Adipocyte (in vitro differentiated cells): Measurements from ENCODE around the gene SORCS2.

ENCODE experiments used
- DNase-seq: peaks from one replicate; pipeline ENCODE4 v3.0.0-alpha.2; 2015; ENCODE audit warnings: low read depth
- H3K27me3 ChIP-seq: replicated peaks from 2 replicates; pipeline ENCODE4 v1.7.0; 2013; ENCODE audit warnings: mild to moderate bottlenecking, low read length, moderate library complexity; ENCODE audit not compliant: control insufficient read depth, insufficient read depth
- H3K36me3 ChIP-seq: 2 replicates; pipeline ENCODE4 v1.7.0; 2013; ENCODE audit warnings: low read length, mild to moderate bottlenecking, moderate library complexity; ENCODE audit not compliant: control insufficient read depth, insufficient read depth, severe bottlenecking
- H3K4me1 ChIP-seq: 2 replicates; pipeline ENCODE4 v1.7.0; 2013; ENCODE audit warnings: mild to moderate bottlenecking, low read length, moderate library complexity; ENCODE audit not compliant: control insufficient read depth, insufficient read depth
- H3K4me3 ChIP-seq: 2 replicates; pipeline ENCODE4 v1.7.0; 2013; ENCODE audit warnings: mild to moderate bottlenecking, low read length, moderate library complexity
- H3K9ac ChIP-seq: 2 replicates; pipeline ENCODE4 v1.7.0; 2013; ENCODE audit warnings: mild to moderate bottlenecking, low read length, moderate library complexity
- H3K9me3 ChIP-seq: 2 replicates; pipeline ENCODE4 v1.7.0; 2013; ENCODE audit warnings: mild to moderate bottlenecking, low read length, moderate library complexity; ENCODE audit not compliant: control insufficient read depth

The SORCS2 gene

GRCh38 chr4:7757501-7758471, 565.4 kb downstream of the SORCS2 start:
- Histone ChIP-seq H3K4me3 (no peak overlapping the region), H3K9me3 (no peaks in the 10 kb centered on the region), H3K4me1 (no peaks in the 10 kb centered on the region), H3K27me3 (no peaks in the 10 kb centered on the region), H3K36me3 (peaks cover 39% of the 10 kb centered on the region), H3K9ac (no peak overlapping the region)
- no peak for DNase-seq

GRCh38 chr4:7758476-7758875, 566.1 kb downstream of the SORCS2 start:
- H3K9me3 ChIP-seq: no peaks in the 10 kb centered on the region
- H3K36me3 ChIP-seq: peaks cover 46% of the 10 kb centered on the region
- no peak overlapping the region for H3K9ac ChIP-seq
- H3K4me3 ChIP-seq: no peak overlapping the region
- no peak for DNase-seq
- H3K27me3 ChIP-seq: no peaks in the 10 kb centered on the region
- no peaks in the 10 kb centered on the region for H3K4me1 ChIP-seq

- Histone ChIP-seq H3K9ac (no peak overlapping the region), H3K4me1 (no peaks in the 10 kb centered on the region), H3K27me3 (no peaks in the 10 kb centered on the region), H3K36me3 (peaks cover 54% of the 10 kb centered on the region), H3K9me3 (no peaks in the 10 kb centered on the region), H3K4me3 (no peak overlapping the region)
- DNase-seq: no peak
Observed at GRCh38 chr4:7759216-7759615, 566.9 kb downstream of the SORCS2 start.

- Histone ChIP-seq H3K9ac (no peak overlapping the region), H3K36me3 (peaks cover 56% of the 10 kb centered on the region), H3K27me3 (no peaks in the 10 kb centered on the region), H3K4me3 (no peak overlapping the region), H3K4me1 (no peaks in the 10 kb centered on the region), H3K9me3 (no peaks in the 10 kb centered on the region)
- DNase-seq: no peak
Observed at GRCh38 chr4:7759635-7760034, 567.3 kb downstream of the SORCS2 start.

GRCh38 chr4:7760228-7760627, 567.9 kb downstream of the SORCS2 start:
- Histone ChIP-seq H3K36me3 (peaks cover 62% of the 10 kb centered on the region), H3K27me3 (no peaks in the 10 kb centered on the region), H3K9ac (no peak overlapping the region), H3K4me1 (no peaks in the 10 kb centered on the region), H3K4me3 (no peak overlapping the region), H3K9me3 (no peaks in the 10 kb centered on the region)
- no peak for DNase-seq

- DNase-seq: no peak
- Histone ChIP-seq H3K27me3 (no peaks in the 10 kb centered on the region), H3K4me3 (no peak overlapping the region), H3K9me3 (no peaks in the 10 kb centered on the region), H3K36me3 (peaks cover 67% of the 10 kb centered on the region), H3K4me1 (no peaks in the 10 kb centered on the region), H3K9ac (no peak overlapping the region)
Observed at GRCh38 chr4:7760706-7761105, 568.4 kb downstream of the SORCS2 start.

- no peaks in the 10 kb centered on the region for H3K9me3 ChIP-seq
- H3K36me3 ChIP-seq: peaks cover 69% of the 10 kb centered on the region
- no peak overlapping the region for H3K4me3 ChIP-seq
Observed at GRCh38 chr4:7761312-7761711, 569.0 kb downstream of the SORCS2 start.

GRCh38 chr4:7761720-7762119, 569.4 kb downstream of the SORCS2 start:
- Histone ChIP-seq H3K4me3 (no peak overlapping the region), H3K27me3 (no peaks in the 10 kb centered on the region), H3K9me3 (no peaks in the 10 kb centered on the region), H3K4me1 (no peaks in the 10 kb centered on the region), H3K36me3 (peaks cover 73% of the 10 kb centered on the region), H3K9ac (no peak overlapping the region)
- DNase-seq: peak; percentile 54

More at GRCh38 chr4:7761312-7761711, 569.0 kb downstream of the SORCS2 start:
- Histone ChIP-seq H3K9ac (no peak overlapping the region), H3K4me1 (no peaks in the 10 kb centered on the region), H3K27me3 (no peaks in the 10 kb centered on the region)
- no peak for DNase-seq

- Histone ChIP-seq H3K9me3 (no peaks in the 10 kb centered on the region), H3K9ac (no peak overlapping the region), H3K36me3 (peaks cover 81% of the 10 kb centered on the region), H3K4me3 (no peak overlapping the region), H3K4me1 (no peaks in the 10 kb centered on the region), H3K27me3 (no peaks in the 10 kb centered on the region)
- DNase-seq: no peak
Observed at GRCh38 chr4:7762376-7763030, 570.2 kb downstream of the SORCS2 start.

- H3K36me3 ChIP-seq: peaks cover 87% of the 10 kb centered on the region
- H3K9ac ChIP-seq: no peak overlapping the region
- DNase-seq: no peak
- no peaks in the 10 kb centered on the region for H3K27me3 ChIP-seq
- H3K9me3 ChIP-seq: no peaks in the 10 kb centered on the region
- no peaks in the 10 kb centered on the region for H3K4me1 ChIP-seq
- no peak overlapping the region for H3K4me3 ChIP-seq
Observed at GRCh38 chr4:7763106-7763505, 570.8 kb downstream of the SORCS2 start.

GRCh38 chr4:7763788-7764187, 571.5 kb downstream of the SORCS2 start:
- no peaks in the 10 kb centered on the region for H3K9me3 ChIP-seq
- H3K9ac ChIP-seq: no peak overlapping the region
- DNase-seq: peak; percentile 15
- H3K4me3 ChIP-seq: no peak overlapping the region
- H3K4me1 ChIP-seq: no peaks in the 10 kb centered on the region
- H3K27me3 ChIP-seq: no peaks in the 10 kb centered on the region
- peaks cover 94% of the 10 kb centered on the region for H3K36me3 ChIP-seq
